NCI-H2107 (cell line): ENCODE data around the gene PDCD4.
"Not testable (repeated sequence)": the region's sequence is repeated elsewhere in the genome, so short reads cannot be mapped to it uniquely, and the experiment has no call there.

Experiments
- DNase-seq: peaks from one replicate; lab custom pipeline; 2025; lab: John Stamatoyannopoulos, UW

Gene PDCD4

DNA sequence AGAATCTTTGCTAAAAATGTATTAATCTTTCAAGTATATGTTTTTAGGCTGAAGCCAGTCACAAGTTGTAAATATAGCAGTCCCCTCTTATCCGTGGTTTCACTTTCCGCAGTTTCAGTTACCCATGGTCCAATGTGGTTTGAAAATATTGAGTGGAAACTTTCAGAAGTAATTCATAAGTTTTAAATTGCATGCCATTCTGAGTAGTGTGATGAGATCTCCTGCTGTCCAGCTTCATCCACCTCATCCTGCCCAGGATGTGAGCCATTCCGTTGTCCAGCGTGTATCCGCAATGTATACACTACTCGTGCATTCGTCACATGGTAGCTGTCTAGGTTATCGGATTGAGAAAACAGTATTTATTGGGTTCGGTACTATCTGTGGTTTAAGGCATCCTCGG is 12.2 kb downstream of the PDCD4 start:
- no peak for DNase-seq

DNA sequence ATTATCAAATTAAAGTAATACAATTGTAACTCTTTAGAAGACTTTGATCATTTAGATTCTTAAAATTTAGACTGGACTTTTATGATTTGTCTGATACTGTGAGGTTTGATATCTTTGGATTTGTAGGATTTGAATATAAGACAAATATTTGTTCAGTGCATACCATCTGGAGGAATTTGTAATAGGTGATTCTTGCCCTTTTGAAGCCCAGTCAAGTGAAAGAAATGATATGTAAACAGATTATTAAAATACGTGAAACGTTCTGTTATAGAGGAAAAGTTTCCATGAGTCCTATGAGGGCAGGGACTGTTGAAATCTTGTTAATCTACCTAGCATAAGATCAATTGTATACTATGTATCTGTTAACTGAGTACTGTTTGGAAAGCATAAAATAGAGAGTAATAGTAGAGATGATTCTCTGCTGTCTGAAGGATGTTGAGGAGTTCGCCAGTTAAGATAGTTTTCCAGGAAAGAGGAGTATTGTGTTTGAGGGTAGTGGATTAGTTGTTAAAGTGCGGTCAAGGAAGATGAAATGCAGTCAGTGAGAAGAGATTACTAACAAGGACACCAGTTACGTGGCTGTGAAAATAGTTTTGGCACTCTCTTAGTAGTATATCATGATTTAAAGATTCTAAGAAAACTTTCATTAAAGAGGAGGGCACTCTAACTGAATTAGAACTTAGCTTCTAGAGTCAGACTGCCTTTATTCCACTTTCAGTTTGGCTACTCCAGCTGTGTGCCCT is 14.4 kb downstream of the PDCD4 start:
- DNase-seq = no peak

DNA sequence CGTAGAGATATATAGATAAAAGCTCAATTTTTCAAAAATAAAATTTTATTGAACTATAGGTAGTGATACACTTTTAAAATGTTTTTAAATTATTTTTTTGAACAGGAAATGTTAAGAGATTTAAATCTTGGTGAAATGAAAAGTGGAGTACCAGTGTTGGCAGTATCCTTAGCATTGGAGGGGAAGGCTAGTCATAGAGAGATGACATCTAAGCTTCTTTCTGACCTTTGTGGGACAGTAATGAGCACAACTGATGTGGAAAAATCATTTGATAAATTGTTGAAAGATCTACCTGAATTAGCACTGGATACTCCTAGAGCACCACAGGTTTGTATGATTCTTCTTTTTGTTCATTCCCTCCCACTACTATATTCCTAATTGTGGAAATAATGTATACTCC is 15.8 kb downstream of the PDCD4 start:
- no peak for DNase-seq

- no peak for DNase-seq
Measured at GRCh38 chr10:110892602-110893288, 21.0 kb downstream of the PDCD4 start.

DNA sequence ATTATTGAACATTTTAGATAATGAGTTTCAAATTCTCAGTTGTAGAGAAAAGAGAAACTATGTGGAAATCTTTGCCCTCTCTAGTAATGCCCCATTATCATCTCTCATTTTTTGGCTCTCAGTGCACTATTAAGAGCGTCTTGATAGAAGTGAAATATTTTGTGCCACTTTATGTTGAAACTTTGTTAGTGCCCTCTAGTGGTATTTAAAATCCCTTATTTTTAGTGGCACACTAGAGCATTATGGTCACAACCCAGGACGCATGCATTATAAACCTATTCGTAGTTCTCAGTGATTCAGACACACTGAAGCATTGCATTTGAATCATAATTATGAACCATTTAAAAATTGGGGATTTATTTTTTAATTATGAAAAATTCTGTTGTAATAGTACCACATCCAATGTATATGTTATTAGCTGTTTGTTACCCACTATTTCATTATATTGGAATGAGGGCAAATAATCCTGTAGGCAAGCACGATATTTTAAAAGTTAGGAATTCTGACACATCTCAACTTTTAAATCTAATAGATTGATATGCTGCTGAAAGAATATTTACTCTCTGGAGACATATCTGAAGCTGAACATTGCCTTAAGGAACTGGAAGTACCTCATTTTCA is 21.9 kb downstream of the PDCD4 start:
- no peak for DNase-seq

DNA sequence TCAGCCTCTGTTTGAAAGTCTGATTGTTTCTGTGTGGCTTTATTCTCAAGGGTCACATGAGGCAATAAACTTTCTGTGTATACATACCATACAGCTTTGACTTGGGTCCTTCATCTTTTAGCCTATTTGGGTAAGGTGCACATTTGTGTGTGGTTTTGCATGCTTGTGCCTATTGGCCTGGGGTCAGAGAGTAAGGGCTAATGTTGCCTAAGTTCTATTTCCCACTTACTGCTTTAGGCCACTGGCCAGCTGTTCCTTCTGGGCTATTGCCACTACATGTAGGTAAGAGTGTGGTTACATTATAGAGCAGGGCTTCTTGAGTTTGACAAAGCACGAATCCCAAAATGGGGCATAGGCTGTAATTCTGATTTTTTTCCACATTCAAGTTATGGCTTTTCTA is 25.5 kb downstream of the PDCD4 start:
- no peak for DNase-seq

GRCh38 chr10:110898391-110898790 is 26.7 kb downstream of the PDCD4 start:
- DNase-seq = no peak

- DNase-seq = no peak
Measured at GRCh38 chr10:110900983-110901382, 29.3 kb downstream of the PDCD4 start.

DNA sequence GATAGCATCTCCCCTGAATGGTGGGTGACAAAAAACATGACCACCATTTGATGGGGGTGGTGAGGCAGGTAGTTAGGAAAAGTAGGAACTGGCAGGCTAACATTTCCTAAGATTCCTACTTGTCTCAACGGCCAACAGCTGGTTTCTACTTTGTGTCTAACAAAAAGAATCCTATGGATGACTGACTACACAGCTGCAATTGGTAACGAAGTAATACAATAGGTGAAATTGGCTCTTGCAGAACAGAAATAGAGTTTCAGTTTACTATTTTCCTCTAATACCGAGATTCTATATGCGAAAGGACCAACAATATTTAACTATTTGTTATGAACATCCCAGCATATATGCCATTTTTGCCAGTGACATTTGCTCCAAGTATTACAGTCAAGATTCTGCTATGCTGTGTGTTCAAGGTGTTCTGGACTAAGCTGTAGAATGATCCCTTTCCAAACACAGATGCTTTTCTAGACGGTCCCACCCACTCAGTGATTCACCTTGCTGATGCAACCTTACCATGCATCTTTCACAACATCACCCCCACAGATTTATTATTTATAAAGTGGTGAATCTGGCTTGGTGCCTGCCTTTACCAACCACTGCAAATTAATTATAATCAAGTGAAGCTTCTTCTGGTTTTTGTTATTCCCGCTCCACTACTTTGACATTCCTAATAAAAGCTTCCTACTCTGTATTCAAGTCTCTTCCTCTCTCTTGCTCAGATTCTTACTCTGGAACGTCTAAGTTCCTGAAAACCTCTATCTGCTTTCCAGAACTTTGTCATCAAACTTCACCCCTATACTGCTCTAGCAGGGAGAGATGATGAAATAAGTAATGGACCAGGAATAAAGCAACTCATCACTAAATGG is 30.5 kb downstream of the PDCD4 start:
- no peak for DNase-seq

- DNase-seq = no peak
Measured at GRCh38 chr10:110903280-110904278, 31.9 kb downstream of the PDCD4 start.

DNA sequence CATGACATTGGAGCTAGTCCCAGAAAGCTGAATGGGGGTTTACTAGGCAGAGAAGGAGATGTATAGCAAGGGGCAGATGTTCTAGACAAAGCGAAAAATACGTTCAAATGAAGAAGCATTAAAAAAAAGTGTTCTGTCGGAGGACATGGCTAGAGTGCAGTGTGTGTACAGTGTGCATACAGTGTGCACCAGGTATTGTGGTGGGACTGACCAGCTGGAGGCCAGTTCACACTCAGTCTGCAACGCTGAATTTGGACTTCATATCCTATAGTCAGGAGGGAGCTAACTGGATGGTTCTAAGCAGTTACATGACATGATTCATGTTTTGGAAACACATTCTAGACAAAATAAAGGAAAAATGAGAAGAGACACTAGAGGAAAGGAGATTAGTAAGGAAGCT is 38.4 kb downstream of the PDCD4 start:
- no peak for DNase-seq

- DNase-seq = no peak
Measured at GRCh38 chr10:110912374-110912773, 40.6 kb downstream of the PDCD4 start.

DNA sequence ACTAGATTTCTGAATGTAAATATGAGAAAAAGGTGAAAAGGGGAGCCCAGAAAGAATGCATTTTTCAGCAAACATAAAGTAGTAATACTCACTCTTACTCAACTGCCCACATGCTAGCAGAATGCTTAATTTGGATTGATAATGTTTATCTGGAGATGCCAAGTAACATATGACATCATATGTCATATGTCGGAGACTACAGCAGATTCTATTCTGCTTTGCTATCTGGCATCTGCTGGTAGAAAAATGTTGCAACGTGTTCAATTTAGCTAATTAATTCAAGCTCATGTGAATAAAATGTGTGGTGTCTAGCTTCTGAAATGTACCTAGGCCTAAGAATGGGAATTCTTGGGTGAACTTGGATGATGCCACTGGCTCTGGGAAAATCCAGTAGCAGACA is 42.7 kb downstream of the PDCD4 start:
- no peak for DNase-seq

DNA sequence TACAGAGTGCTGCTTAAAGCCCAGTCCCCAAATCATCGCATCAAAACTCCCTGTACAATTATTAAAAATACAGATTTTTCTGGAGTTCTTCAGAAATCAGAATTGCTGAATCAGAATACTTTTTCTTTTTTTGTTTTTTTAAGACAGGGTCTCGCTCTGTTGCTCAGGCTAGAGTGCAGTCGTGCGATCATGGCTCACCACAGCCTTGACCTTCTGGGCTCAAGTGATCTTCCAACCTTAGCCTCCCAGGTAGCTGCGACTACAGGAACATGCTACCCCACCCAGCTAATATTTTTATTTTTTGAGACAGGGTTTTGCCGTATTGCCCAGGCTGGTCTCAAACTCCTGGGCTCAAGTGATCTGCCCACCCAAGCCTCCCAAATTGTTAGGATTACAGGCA is 43.3 kb downstream of the PDCD4 start:
- no peak for DNase-seq

DNA sequence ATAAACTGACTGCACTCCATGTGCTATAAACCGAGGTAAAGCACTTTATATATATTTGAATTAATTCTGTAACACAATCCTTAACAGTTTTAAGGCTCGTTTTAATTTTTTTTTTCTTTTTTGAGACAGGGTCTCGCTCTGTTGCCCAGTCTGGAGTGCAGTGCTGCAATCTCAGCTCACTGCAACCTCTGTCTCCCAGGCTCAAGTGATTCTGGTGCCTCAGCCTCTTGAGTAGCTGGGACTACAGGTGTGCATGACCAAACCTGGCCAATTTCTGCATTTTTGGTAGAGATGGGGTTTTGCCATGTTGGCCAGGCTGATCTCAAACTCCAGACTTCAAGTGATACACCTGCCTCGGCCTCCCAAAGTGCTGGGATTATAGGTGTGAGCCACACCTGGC is 43.9 kb downstream of the PDCD4 start:
- not testable (repeated sequence) for DNase-seq

GRCh38 chr10:110916554-110917346 is 45.0 kb downstream of the PDCD4 start:
- DNase-seq = no peak

GRCh38 chr10:110918269-110918642 is 46.5 kb downstream of the PDCD4 start:
- peak; percentile 54 for DNase-seq

- no peak for DNase-seq
Measured at GRCh38 chr10:110918643-110919348, 47.1 kb downstream of the PDCD4 start, which contains the start of gene BBIP1. BBIP1 (minus strand) TSS chr10:110919180; CDS start chr10:110918157, 1,023 bp downstream.

DNA sequence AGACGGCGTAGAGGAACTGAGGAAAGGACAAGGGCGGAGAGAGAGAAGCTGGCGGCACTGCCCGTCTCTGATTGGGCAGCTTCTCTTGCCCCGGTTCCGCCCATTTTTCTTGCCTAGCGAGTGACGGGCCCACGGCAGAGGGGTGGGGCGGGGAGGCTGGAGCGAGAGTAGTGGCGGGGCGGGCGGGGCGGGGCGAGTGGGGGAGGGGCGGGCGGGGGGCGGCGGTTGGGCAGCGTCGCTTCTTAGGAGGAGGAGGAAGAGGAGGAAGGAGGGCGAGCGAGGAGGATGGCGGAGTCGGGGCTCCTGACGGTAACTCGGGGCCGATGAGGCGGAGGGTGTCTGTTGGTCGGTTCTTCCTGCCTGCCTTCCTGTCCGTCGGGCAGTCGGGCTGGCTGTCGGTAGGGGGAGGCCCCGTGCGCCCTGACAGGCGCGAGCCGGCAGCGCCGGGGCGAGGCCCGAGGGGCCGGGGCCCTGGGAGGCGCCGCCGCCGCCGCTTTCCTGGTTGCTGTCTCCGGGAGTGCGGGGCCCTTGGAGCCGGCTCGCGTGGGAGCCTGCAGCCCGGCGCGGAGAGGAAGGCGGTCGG is 47.7 kb downstream of the PDCD4 start, which contains the start of gene SHOC2:
TSS of gene SHOC2 (plus strand) at position 256 of the 583 bp plus-strand sequence. CDS start 44,755 bp downstream, outside the sequence.
- DNase-seq = peak; percentile 95
